Epidermal melanocyte (primary cell): ENCODE measurements around the gene UBFD1.
"Not testable (repeated sequence)": the region's sequence is repeated elsewhere in the genome, so short reads cannot be mapped to it uniquely, and the experiment has no call there.

Experiments
- DNase-seq: peaks from one replicate; pipeline ENCODE4 v3.0.0; 2011; ENCODE audit warnings: low spot score; ENCODE audit not compliant: insufficient read length

UBFD1 gene

GRCh38 chr16:23597003-23597756 lies 39.7 kb downstream of the UBFD1 start:
- no peak for DNase-seq

GRCh38 chr16:23607726-23608125 lies 50.2 kb downstream of the UBFD1 start:
- no peak for DNase-seq

GRCh38 chr16:23608194-23608593 lies 50.7 kb downstream of the UBFD1 start:
- no peak for DNase-seq

- DNase-seq, result no peak
These were observed 52.4 kb downstream of the UBFD1 start for GRCh38 chr16:23609929-23610328.

- not testable (repeated sequence) for DNase-seq
These were observed 53.4 kb downstream of the UBFD1 start for GRCh38 chr16:23610905-23611304.

- no peak for DNase-seq
These were observed 54.4 kb downstream of the UBFD1 start for GRCh38 chr16:23611936-23612335.

GRCh38 chr16:23615805-23616204 lies 58.3 kb downstream of the UBFD1 start:
- DNase-seq, result no peak
